DOHH2 (cell line): ENCODE results near the gene TCIRG1.

ENCODE experiments used
- CTCF ChIP-seq: fragments of 200-600 bp; sonication (generic); IDR thresholded peaks from one replicate; pipeline ENCODE4 v1.5.1; 2014; ENCODE audit warnings: antibody characterized with exemption, mild to moderate bottlenecking, low read depth, low read length; ENCODE audit not compliant: poor library complexity, severe bottlenecking
- EZH2phosphoT487 ChIP-seq: fragments of 200-600 bp; sonication (generic); IDR thresholded peaks from 2 replicates; pipeline ENCODE4 v1.6.1; 2017; ENCODE audit warnings: borderline replicate concordance, mild to moderate bottlenecking, antibody characterized with exemption, low read length, moderate library complexity, mixed read lengths

- TF ChIP-seq CTCF (peak; percentile 12), EZH2phosphoT487 (no peak)
Measured at GRCh38 chr11:68038718-68039525, at the start of gene TCIRG1.
